Immature natural killer cell (primary cell): ENCODE results near the gene SNX3. TPM values are rescaled to one million over a fixed set of nuclear protein-coding genes. Genes with fewer than 3 reads are reported as not detected.
"Not testable (repeated sequence)": the region's sequence is repeated elsewhere in the genome, so short reads cannot be mapped to it uniquely, and the experiment has no call there.

Experiments used
- DNase-seq, 3 donors: peaks; one replicate each; pipeline ENCODE4 v3.0.0; 2022; ENCODE audit warnings: mixed read lengths in 1 of 3
- H3K27ac Mint-ChIP-seq, 6 donors: one replicate each; pipeline ENCODE4 v1.8.0; 2020; ENCODE audit warnings: mixed read lengths in 6 of 6, mild to moderate bottlenecking in 5 of 6, inconsistent platforms in 4 of 6, moderate library complexity in 3 of 6
- H3K27me3 Mint-ChIP-seq, 3 donors: one replicate each; pipeline ENCODE4 v1.8.0; 2020 to 2021; ENCODE audit warnings: low read depth in 3 of 3, mild to moderate bottlenecking in 3 of 3, mixed read lengths in 3 of 3, moderate library complexity in 3 of 3, inconsistent platforms in 1 of 3
- H3K36me3 Mint-ChIP-seq, 3 donors: one replicate each; pipeline ENCODE4 v1.8.0; 2020; ENCODE audit warnings: mixed read lengths in 3 of 3, inconsistent platforms in 2 of 3, mild to moderate bottlenecking in 2 of 3
- H3K4me1 Mint-ChIP-seq, 2 donors: one replicate each; pipeline ENCODE4 v1.8.0; 2020; ENCODE audit warnings: inconsistent platforms in 2 of 2, mild to moderate bottlenecking in 2 of 2, mixed read lengths in 2 of 2, moderate library complexity in 1 of 2
- H3K4me3 Mint-ChIP-seq, 5 donors: one replicate each; pipeline ENCODE4 v1.8.0; 2020; ENCODE audit warnings: mild to moderate bottlenecking in 5 of 5, mixed read lengths in 5 of 5, inconsistent platforms in 3 of 5, moderate library complexity in 3 of 5
- H3K9me3 Mint-ChIP-seq, 6 donors: one replicate each; pipeline ENCODE4 v1.8.0; 2020; ENCODE audit warnings: mild to moderate bottlenecking in 6 of 6, mixed read lengths in 6 of 6, inconsistent platforms in 4 of 6, moderate library complexity in 3 of 6
- polyA plus RNA-seq, 3 donors: library from polyadenylated mRNA; unstranded; fragments of 300-500 nt; fragmentation: Illumina TruSeq; gene quantifications; one replicate each; pipeline ENCODE4 v1.2.3, GENCODE V29; 2021

Gene SNX3
- polyA plus RNA-seq, 3 donors from 2014 or later, result 218 to 469 (median 234) TPM

- Mint-ChIP-seq H3K4me3 (no peak overlapping the region), H3K27ac (no peak overlapping the region)
These were observed 25.5 kb upstream of the SNX3 start for GRCh38 chr6:108286366-108286765.

GRCh38 chr6:108285381-108285780, 24.5 kb upstream of the SNX3 start:
- H3K9me3 Mint-ChIP-seq, result no peaks in the 10 kb centered on the region
- no peak for DNase-seq
- H3K4me1 Mint-ChIP-seq, result no peaks in the 10 kb centered on the region
- H3K4me3 Mint-ChIP-seq, result no peak overlapping the region
- H3K27ac Mint-ChIP-seq, result no peak overlapping the region
- H3K27me3 Mint-ChIP-seq, result peaks cover 2 to 6% (median 3%) of the 10 kb centered on the region in 3 donors
- no peaks in the 10 kb centered on the region for H3K36me3 Mint-ChIP-seq

More at GRCh38 chr6:108286366-108286765, 25.5 kb upstream of the SNX3 start:
- Mint-ChIP-seq H3K9me3 (no peaks in the 10 kb centered on the region), H3K36me3 (no peaks in the 10 kb centered on the region), H3K27me3 (peaks cover 2 to 6% (median 3%) of the 10 kb centered on the region in 3 donors), H3K4me1 (no peaks in the 10 kb centered on the region)
- no peak for DNase-seq

DNA sequence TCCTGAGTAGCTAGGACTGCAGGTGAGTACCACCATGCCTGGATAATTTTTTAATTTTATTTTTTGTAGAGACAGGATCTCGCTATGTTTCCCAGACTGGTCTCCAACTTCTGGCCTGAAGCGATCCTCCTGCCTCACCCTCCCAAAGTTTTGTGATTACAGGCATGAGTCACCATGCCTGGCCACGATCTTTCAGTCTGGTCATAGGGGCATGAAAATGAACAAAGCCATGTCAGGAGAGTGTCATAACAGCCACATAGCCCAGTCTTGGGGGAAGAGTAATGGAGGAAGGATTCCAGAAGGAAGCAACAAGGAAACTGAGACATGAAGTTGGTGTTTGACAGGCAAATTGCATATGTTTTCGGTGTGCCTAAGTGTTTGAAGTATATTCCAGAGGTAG, 17.0 kb upstream of the SNX3 start:
- Mint-ChIP-seq H3K4me3 (no peak overlapping the region), H3K4me1 (no peaks in the 10 kb centered on the region), H3K36me3 (no peaks in the 10 kb centered on the region), H3K27me3 (peaks cover 0 to 4% (median 3%) of the 10 kb centered on the region in 3 donors), H3K9me3 (no peaks in the 10 kb centered on the region), H3K27ac (no peak overlapping the region)
- no peak for DNase-seq

DNA sequence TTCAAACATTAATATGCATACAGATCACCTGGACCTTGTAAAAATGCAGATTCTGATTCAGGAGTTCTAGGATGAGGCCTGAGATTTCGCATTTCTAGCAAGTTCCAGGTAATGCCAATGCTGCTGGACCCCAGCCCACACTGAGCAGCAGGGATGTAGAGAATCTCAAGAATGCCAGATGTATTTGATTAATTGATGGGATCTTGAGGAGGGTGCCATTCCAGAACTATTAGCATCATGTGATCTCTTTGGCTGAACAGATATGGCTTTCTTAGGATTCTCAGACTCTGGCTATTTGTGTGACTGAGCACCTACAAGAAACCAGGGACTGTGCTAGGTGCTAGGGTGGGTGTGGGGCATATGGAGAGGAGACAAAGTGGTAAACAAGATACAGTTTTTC, 16.5 kb upstream of the SNX3 start:
- H3K27ac Mint-ChIP-seq, result no peak overlapping the region
- no peaks in the 10 kb centered on the region for H3K9me3 Mint-ChIP-seq
- no peak overlapping the region for H3K4me3 Mint-ChIP-seq
- H3K4me1 Mint-ChIP-seq, result no peaks in the 10 kb centered on the region
- H3K36me3 Mint-ChIP-seq, result no peaks in the 10 kb centered on the region
- H3K27me3 Mint-ChIP-seq, result peaks cover 0 to 4% (median 3%) of the 10 kb centered on the region in 3 donors
- no peak for DNase-seq

- H3K36me3 Mint-ChIP-seq, result no peaks in the 10 kb centered on the region
- no peak for DNase-seq
- no peaks in the 10 kb centered on the region for H3K9me3 Mint-ChIP-seq
These were observed 15.1 kb upstream of the SNX3 start for GRCh38 chr6:108275976-108276375.

GRCh38 chr6:108274546-108274945, 13.7 kb upstream of the SNX3 start:
- H3K4me3 Mint-ChIP-seq, result no peak overlapping the region
- H3K4me1 Mint-ChIP-seq, result no peaks in the 10 kb centered on the region
- no peak overlapping the region for H3K27ac Mint-ChIP-seq
- peaks cover 0 to 5% (median 2%) of the 10 kb centered on the region in 3 donors for H3K27me3 Mint-ChIP-seq
- DNase-seq, result no peak
- no peaks in the 10 kb centered on the region for H3K9me3 Mint-ChIP-seq
- H3K36me3 Mint-ChIP-seq, result no peaks in the 10 kb centered on the region

More at GRCh38 chr6:108275976-108276375, 15.1 kb upstream of the SNX3 start:
- Mint-ChIP-seq H3K27me3 (peaks cover 0 to 4% (median 3%) of the 10 kb centered on the region in 3 donors), H3K4me1 (no peaks in the 10 kb centered on the region), H3K4me3 (no peak overlapping the region), H3K27ac (no peak overlapping the region)

- not testable (repeated sequence) for H3K36me3 Mint-ChIP-seq, H3K27me3 Mint-ChIP-seq, H3K4me3 Mint-ChIP-seq, H3K27ac Mint-ChIP-seq, H3K9me3 Mint-ChIP-seq, H3K4me1 Mint-ChIP-seq, DNase-seq
These were observed 9.1 kb upstream of the SNX3 start for GRCh38 chr6:108269955-108270354.

DNA sequence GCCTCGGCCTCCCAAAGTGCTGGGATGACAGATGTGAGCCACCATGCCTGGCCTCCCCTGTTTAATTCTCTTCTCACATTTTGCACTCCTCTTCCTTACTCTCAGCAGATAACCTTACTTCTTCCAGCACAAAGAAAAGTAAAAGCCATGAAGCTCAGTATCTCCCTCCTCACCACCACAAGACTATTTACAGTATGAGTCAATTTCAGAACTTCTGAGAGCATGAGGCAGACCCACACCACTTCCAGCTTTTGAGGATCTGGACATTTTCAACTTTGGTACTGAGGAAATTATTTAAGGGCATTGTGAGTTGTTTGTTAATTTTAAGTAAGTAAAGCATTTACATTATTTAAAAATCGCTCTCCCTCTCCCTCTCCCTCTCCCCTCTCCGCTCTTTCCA, 8.0 kb upstream of the SNX3 start:
- no peaks in the 10 kb centered on the region for H3K36me3 Mint-ChIP-seq
- H3K4me3 Mint-ChIP-seq, result no peak overlapping the region
- no peak for DNase-seq
- H3K27me3 Mint-ChIP-seq, result peaks cover 0 to 6% (median 2%) of the 10 kb centered on the region in 3 donors
- H3K27ac Mint-ChIP-seq, result no peak overlapping the region
- H3K9me3 Mint-ChIP-seq, result peaks cover 0 to 1% (median 0%) of the 10 kb centered on the region in 6 donors
- no peaks in the 10 kb centered on the region for H3K4me1 Mint-ChIP-seq

DNA sequence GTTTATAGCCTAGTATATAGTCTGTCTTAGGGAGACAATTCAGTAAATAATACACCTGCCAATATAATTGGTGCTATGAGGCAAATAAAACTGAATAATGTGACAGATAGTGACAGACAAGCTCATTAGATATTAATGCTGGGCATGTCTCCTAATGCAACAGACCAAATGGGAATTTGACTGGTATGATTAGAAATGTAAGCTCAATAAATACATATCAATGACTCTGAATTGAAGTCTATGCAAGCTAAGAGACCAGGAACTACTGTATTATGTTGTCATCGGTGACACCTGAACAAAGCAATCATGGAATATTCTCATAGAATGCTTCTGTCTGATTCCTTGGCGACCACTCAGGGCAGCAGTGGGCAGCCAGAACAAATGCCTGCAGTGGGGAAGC, 2.5 kb upstream of the SNX3 start:
- H3K36me3 Mint-ChIP-seq, result no peaks in the 10 kb centered on the region
- peaks cover 20 to 29% of the 10 kb centered on the region in 2 donors for H3K4me1 Mint-ChIP-seq
- H3K4me3 Mint-ChIP-seq, result peak overlapping the region in 1 of 5 donors; percentile 13
- no peak for DNase-seq
- H3K27me3 Mint-ChIP-seq, result peaks cover 13 to 22% (median 19%) of the 10 kb centered on the region in 3 donors
- no peak overlapping the region for H3K27ac Mint-ChIP-seq
- H3K9me3 Mint-ChIP-seq, result peaks cover 0 to 1% (median 0%) of the 10 kb centered on the region in 6 donors

DNA sequence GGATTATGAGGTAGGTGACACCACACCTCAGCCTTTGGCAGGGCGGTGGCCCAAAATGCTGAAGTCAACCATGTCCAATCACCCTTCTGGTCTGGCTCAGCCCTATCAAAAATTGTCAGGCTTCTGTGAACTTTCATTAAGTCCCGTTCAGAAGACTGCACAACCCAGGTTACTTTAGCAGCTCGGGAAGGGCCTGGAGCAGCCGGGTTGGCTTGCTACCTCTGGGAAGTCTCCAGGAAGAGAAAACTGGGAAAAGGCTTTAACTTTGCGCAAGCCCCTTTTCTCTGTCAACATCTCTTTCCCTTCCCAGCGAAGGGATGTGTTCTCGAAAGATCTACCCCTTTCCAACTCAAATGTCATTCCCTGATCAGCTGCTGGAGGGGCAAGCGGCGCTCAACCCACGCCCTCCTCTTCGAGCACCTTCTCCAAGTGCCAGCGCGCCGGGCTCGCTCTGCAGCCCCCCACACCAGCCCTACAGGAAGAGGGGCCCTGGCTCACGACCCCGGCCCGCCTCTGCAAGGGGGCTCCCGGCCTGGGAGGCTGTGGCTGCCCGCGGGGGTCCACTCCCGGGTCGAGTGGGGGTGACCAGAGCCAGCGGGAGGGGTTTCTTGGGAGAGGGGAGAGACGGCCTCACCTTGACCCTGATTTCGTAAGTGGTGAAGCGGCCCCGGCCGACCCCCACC, 573 bp downstream of the SNX3 start:
- Mint-ChIP-seq H3K27me3 (peaks cover 13 to 22% (median 17%) of the 10 kb centered on the region in 3 donors), H3K9me3 (no peaks in the 10 kb centered on the region), H3K4me3 (peak overlapping the region; percentile 89 to 99 (median 94)), H3K27ac (peak overlapping the region; percentile 86 to 99 (median 96)), H3K4me1 (peaks cover 30 to 51% of the 10 kb centered on the region in 2 donors), H3K36me3 (no peaks in the 10 kb centered on the region)
- peak; percentile 24 to 38 (median 31) for DNase-seq

- no peak overlapping the region for H3K4me3 Mint-ChIP-seq
- H3K4me1 Mint-ChIP-seq, result peaks cover 45 to 87% of the 10 kb centered on the region in 2 donors
These were observed 6.1 kb downstream of the SNX3 start for GRCh38 chr6:108254433-108255410.

GRCh38 chr6:108253241-108253640, 7.6 kb downstream of the SNX3 start:
- H3K36me3 Mint-ChIP-seq, result peaks cover 0 to 4% (median 0%) of the 10 kb centered on the region in 3 donors
- H3K27me3 Mint-ChIP-seq, result peaks cover 0 to 1% (median 0%) of the 10 kb centered on the region in 3 donors
- peaks cover 47 to 83% of the 10 kb centered on the region in 2 donors for H3K4me1 Mint-ChIP-seq
- H3K27ac Mint-ChIP-seq, result peak overlapping the region in 1 of 6 donors; percentile 26
- H3K4me3 Mint-ChIP-seq, result no peak overlapping the region
- no peak for DNase-seq
- H3K9me3 Mint-ChIP-seq, result no peaks in the 10 kb centered on the region

More at GRCh38 chr6:108254433-108255410, 6.1 kb downstream of the SNX3 start:
- Mint-ChIP-seq H3K27ac (peak overlapping the region in 5 of 6 donors; percentile 4 to 52 (median 42)), H3K9me3 (no peaks in the 10 kb centered on the region), H3K27me3 (peaks cover 0 to 3% (median 2%) of the 10 kb centered on the region in 3 donors), H3K36me3 (peaks cover 0 to 4% (median 0%) of the 10 kb centered on the region in 3 donors)
- DNase-seq, result no peak

DNA sequence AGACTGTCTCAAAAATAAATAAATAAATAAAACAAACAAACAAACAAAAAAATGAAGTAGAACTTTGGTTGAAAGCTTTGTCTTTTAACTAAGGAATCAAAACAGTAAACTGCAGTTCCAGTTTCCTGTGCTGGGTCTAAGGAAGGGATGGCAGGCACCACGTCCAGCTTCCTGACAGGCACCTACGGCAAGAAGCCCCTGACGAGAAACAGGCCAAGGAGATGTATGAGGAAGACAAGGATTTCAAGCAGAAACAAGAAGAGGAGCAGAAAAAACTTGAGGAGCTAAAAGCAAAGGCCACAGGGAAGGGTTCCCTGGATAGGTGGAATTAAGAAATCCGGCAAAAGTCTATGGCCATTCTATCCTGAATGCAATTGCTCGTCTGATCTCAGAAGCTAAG, 8.8 kb downstream of the SNX3 start:
- H3K27me3 Mint-ChIP-seq, result peaks cover 0 to 1% (median 0%) of the 10 kb centered on the region in 3 donors
- no peaks in the 10 kb centered on the region for H3K9me3 Mint-ChIP-seq
- H3K27ac Mint-ChIP-seq, result peak overlapping the region in 1 of 6 donors; percentile 53
- no peak overlapping the region for H3K4me3 Mint-ChIP-seq
- DNase-seq, result no peak
- H3K36me3 Mint-ChIP-seq, result peaks cover 0 to 4% (median 0%) of the 10 kb centered on the region in 3 donors
- peaks cover 53 to 88% of the 10 kb centered on the region in 2 donors for H3K4me1 Mint-ChIP-seq

- Mint-ChIP-seq H3K27me3 (peaks cover 0 to 1% (median 0%) of the 10 kb centered on the region in 3 donors), H3K4me1 (peaks cover 53 to 86% of the 10 kb centered on the region in 2 donors), H3K9me3 (no peaks in the 10 kb centered on the region), H3K4me3 (no peak overlapping the region), H3K36me3 (peaks cover 0 to 4% (median 0%) of the 10 kb centered on the region in 3 donors), H3K27ac (peak overlapping the region in 2 of 6 donors; percentile 7 to 55)
- DNase-seq, result no peak
These were observed 9.6 kb downstream of the SNX3 start for GRCh38 chr6:108251252-108251651.
